Activated naive CD4-positive, alpha-beta T cell treated with anti-CD3 and anti-CD28 coated beads for 36 hours (primary cell): Measurements from ENCODE around the gene RRP36. TPM values are rescaled to one million over a fixed set of nuclear protein-coding genes. Genes with fewer than 3 reads are reported as not detected.

Experiments used
- CTCF ChIA-PET: fragments of 350-600 bp; sonication (Branson Sonifier 250); formaldehyde crosslinking; loops from one replicate; lab custom pipeline; 2021; ENCODE audit warnings: antibody characterized with exemption; lab: Charles Lee
- DNase-seq: peaks from one replicate; pipeline ENCODE4 v3.0.0-alpha.2; 2020
- H3K27ac Mint-ChIP-seq: one replicate; pipeline ENCODE4 v1.8.0; 2021; ENCODE audit warnings: mild to moderate bottlenecking, mixed read lengths
- H3K27me3 Mint-ChIP-seq: one replicate; pipeline ENCODE4 v1.8.0; 2021; ENCODE audit warnings: low read depth, mixed read lengths
- H3K36me3 Mint-ChIP-seq: one replicate; pipeline ENCODE4 v1.8.0; 2021; ENCODE audit warnings: low read depth, mixed read lengths
- H3K4me1 Mint-ChIP-seq: one replicate; pipeline ENCODE4 v1.8.0; 2021; ENCODE audit warnings: low read depth, mixed read lengths
- H3K4me3 Mint-ChIP-seq: one replicate; pipeline ENCODE4 v1.8.0; 2021; ENCODE audit warnings: mild to moderate bottlenecking, moderate library complexity, mixed read lengths
- H3K9me3 Mint-ChIP-seq: one replicate; pipeline ENCODE4 v1.8.0; 2021; ENCODE audit warnings: mixed read lengths
- intact Hi-C: fragments of 100-400 bp; cut with micrococcal nuclease; formaldehyde crosslinking; loops from one replicate; pipeline ENCODE4 v1.15.1; 2023
- total RNA-seq, 2 experiments: library from RNA; stranded (reverse); gene quantifications; one replicate each; pipeline ENCODE4 v1.2.3, GENCODE V29; 2021

Gene RRP36
- total RNA-seq, 2 experiments from 2014 or later = 31.0 to 32.7 TPM

DNA sequence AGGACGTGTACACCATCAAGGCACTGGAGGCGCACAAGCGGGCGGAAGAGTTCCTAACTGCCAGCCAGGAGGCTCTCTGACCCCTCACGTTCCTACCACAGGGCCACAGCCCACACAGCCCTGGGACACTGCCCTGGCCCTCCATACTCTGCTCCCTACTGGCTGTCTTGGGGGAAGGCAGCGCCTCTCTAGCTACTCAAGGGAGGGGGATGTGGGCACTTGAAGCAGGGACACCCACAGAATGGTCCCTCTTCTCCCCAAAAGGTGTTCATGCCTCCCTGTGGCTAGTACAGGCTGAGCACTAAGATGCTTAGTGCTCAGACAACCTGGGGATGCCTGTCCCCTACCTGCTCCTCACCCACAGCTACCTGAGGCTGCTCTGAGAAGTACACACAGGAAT lies 10.2 kb upstream of the RRP36 start:
- Mint-ChIP-seq H3K4me1 (peaks cover 43% of the 10 kb centered on the region), H3K4me3 (no peak overlapping the region), H3K9me3 (no peaks in the 10 kb centered on the region), H3K27ac (peak overlapping the region; percentile 3), H3K36me3 (peaks cover 23% of the 10 kb centered on the region), H3K27me3 (no peaks in the 10 kb centered on the region)
- CTCF ChIA-PET = interaction anchor here (0.9 to 2.3 kb wide), 4 partner anchors 39 to 132 kb away, joined by 3 to 9 read pairs (median 4); no protein-coding TSS in a partner anchor
- DNase-seq = no peak
- intact Hi-C loops = no loop called here

DNA sequence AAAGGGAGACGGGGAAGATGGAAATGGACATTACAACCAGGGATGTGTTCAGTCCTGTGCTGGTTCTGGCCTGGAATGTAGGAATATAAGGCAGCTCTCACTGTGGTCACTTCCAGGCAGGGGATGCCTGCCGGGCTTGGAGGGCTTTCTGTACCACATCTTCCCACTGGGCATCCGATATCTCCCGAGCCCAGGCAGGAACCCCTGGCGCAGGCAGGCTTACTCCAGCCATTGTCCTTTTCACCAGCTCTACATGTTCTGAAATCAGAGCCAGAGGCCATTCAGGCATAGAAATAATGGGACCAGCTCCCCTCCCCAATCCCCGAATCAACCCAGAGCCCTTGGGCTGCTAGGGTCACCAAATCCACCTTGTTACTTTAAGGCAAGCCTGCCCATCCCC lies 9.1 kb upstream of the RRP36 start:
- peaks cover 51% of the 10 kb centered on the region for H3K4me1 Mint-ChIP-seq
- no peak for DNase-seq
- peak overlapping the region; percentile 88 for H3K27ac Mint-ChIP-seq
- intact Hi-C loops = no loop called here
- CTCF ChIA-PET = no interaction called here
- peaks cover 23% of the 10 kb centered on the region for H3K36me3 Mint-ChIP-seq
- no peaks in the 10 kb centered on the region for H3K9me3 Mint-ChIP-seq
- H3K4me3 Mint-ChIP-seq = peak overlapping the region; percentile 95
- H3K27me3 Mint-ChIP-seq = no peaks in the 10 kb centered on the region

DNA sequence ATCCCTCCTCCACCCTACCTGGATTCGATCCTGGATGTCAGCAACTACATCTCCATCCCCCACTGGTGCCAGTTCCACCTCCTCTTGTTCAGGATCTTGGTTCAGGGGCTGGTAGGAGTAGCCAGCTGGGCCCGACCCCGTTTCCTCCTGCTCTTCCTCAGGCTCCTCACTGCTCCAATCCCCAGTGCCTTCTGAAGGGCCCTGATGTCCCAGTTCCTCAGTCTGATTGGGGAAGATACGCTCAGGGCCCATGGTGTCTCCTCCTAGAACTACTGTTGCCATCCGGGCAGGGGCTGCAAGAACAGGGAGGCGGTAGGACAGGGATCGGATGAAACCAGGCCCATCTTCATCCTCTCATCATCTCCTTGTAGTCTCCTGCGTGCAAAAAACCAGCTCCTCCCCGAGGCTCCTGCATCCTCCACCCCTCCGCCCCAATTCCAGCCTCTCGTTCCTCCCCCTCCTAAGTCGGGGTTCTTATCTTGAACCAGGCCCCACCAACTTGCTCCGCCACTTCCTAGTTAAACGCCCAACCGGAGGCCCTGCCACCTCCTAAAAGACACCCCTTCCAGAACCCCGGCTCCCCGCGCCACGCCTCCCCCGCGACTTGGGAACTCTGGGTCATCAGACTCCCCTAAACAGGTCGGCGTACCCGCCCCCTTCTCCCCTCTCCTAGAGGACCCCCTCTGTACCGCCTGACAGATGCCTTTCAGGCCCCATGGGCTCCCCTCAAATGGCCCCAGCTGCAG lies 8.2 kb upstream of the RRP36 start:
- Mint-ChIP-seq H3K4me3 (peak overlapping the region; percentile 95), H3K27ac (peak overlapping the region; percentile 88), H3K9me3 (no peaks in the 10 kb centered on the region), H3K36me3 (peaks cover 22% of the 10 kb centered on the region), H3K27me3 (no peaks in the 10 kb centered on the region), H3K4me1 (peaks cover 53% of the 10 kb centered on the region)
- intact Hi-C loops = loop anchor here (1.0 kb wide), 2 partner anchors 8 to 34 kb away; partner anchors contain the start of genes PEX6 and RRP36
- CTCF ChIA-PET = interaction anchor here (0.9 to 1.5 kb wide), 3 partner anchors 41 to 131 kb away, joined by 3 to 4 read pairs (median 3); partner anchors contain the start of gene CUL7
- no peak for DNase-seq

DNA sequence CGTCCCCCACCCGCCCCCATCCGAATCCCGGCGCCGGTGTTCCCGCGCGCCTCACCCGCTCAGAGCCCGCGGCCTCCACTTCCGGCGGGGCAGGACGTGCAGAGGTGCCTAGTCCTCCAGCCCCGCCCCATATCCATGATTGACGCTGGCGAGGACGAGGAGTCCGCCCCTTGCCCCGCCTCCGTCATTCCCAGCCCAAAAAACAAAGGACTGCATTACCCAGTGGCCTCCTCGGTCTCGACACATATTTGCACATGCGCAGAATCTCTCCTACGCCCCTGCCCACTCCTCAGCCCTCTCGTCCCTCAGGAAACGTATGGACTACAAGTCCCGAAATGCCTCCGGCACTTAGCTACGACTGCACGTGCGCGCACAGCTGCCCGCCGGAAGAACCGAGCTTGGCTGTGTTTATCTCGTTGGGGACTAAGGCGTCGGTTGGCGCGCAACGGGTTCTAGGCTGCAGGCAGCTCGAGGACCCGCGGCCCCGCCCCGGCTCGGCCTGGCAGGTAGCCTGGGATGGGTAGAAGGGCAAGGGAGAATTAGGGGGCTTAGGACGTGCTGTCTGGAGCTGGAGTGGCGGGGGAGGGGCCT lies 7.5 kb upstream of the RRP36 start, which contains the start of the genes KLHDC3 and MEA1:
TSS of gene KLHDC3 (plus strand) at position 407 of the 591 bp plus-strand sequence. CDS start 2,944 bp downstream, outside the sequence.
TSS of gene MEA1 (minus strand) at position 104 of the 591 bp plus-strand sequence. CDS start 133 bp downstream, outside the sequence.
- H3K27me3 Mint-ChIP-seq = no peaks in the 10 kb centered on the region
- intact Hi-C loops = loop anchor here (1.0 to 2.0 kb wide), 10 partner anchors 7 to 451 kb away; partner anchors contain the start of genes CNPY3, CUL7, KLC4 and MRPL2
- CTCF ChIA-PET = interaction anchor here (0.9 to 1.5 kb wide), 3 partner anchors 40 to 130 kb away, joined by 3 to 4 read pairs (median 3); partner anchors contain the start of gene CUL7
- peak; percentile 100 for DNase-seq
- H3K4me3 Mint-ChIP-seq = peak within 1 kb of the TSS; percentile 95
- H3K27ac Mint-ChIP-seq = peak within 1 kb of the TSS; percentile 88
- H3K4me1 Mint-ChIP-seq = peaks cover 53% of the 10 kb centered on the region
- peaks cover 16% of the 10 kb centered on the region for H3K36me3 Mint-ChIP-seq
- H3K9me3 Mint-ChIP-seq = no peaks in the 10 kb centered on the region

DNA sequence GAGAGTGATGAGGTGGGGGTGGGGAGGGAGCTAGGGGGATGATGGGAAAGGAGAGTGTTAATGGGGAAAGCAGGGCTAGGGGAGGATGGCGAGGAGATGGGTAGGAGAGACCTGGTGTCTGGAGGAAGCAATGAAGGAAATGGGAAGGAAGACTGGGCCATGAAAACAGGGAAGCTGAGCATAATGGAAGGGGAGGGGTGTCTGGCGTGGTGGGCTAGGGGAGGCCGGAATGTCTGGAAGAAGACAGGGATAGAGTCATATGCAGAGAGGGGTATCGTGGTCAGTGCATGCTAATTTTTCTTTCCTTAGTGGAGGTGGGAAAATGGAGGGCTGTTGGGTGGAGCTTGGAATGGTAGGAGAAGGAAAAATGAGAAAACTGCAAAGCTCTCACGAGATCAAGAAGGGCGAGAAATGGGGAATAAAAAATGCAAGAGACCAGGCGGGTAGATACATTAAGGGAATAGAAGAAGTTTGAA lies 7.0 kb upstream of the RRP36 start:
- no peak for DNase-seq
- CTCF ChIA-PET = interaction anchor here (0.9 to 1.2 kb wide), 3 partner anchors 40 to 129 kb away, joined by 3 to 4 read pairs (median 3); partner anchors contain the start of gene CUL7
- peaks cover 50% of the 10 kb centered on the region for H3K4me1 Mint-ChIP-seq
- peak overlapping the region; percentile 95 for H3K4me3 Mint-ChIP-seq
- intact Hi-C loops = loop anchor here (1.0 to 2.0 kb wide), 8 partner anchors 30 to 452 kb away; partner anchors contain the start of genes CNPY3, CUL7, KLC4 and MRPL2
- peaks cover 14% of the 10 kb centered on the region for H3K36me3 Mint-ChIP-seq
- no peaks in the 10 kb centered on the region for H3K9me3 Mint-ChIP-seq
- H3K27ac Mint-ChIP-seq = peak overlapping the region; percentile 88
- H3K27me3 Mint-ChIP-seq = no peaks in the 10 kb centered on the region

DNA sequence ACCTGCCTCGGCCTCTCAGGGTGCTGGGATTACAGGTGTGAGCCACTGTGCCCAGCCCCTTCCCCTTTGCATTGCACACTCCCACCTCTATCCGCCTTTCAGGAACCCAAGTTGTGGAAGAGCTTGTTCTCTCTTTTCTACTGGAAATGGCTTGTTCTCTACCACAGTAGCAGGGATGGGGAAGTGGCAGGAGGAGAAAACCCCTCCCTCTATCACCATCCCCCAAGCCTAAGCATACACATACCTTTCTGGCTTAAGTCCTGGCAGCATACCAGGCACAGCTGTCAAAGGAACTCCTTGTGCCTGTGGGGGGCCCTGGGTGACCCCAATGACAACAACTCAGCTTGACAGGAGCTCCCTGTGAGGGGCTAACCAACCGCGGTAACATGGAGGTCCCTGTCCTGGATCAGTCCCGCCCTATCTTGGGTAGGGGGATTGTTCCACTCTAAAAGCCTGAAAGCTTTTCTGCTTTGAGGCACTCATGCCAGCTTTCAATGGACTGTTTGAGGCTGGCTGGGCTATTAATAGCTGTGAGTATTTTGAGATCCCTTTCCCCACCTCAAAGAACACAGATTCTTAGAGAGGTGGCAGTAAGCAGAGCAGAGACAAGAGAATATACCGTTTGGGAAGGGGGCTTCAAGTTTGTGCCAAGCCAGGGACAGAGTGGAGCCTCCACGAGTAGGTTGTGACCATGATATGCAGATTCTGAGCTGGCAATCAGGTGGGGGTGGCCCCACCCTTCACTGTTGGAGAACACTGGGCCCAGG lies 5.1 kb upstream of the RRP36 start:
- CTCF ChIA-PET = interaction anchor here (0.6 to 1.6 kb wide), 3 partner anchors 86 to 128 kb away, joined by 4 to 5 read pairs (median 5); partner anchors contain the start of gene CNPY3
- intact Hi-C loops = no loop called here
- no peak overlapping the region for H3K27ac Mint-ChIP-seq
- H3K4me3 Mint-ChIP-seq = peak overlapping the region; percentile 8
- peaks cover 54% of the 10 kb centered on the region for H3K4me1 Mint-ChIP-seq
- peaks cover 15% of the 10 kb centered on the region for H3K36me3 Mint-ChIP-seq
- H3K27me3 Mint-ChIP-seq = no peaks in the 10 kb centered on the region
- no peaks in the 10 kb centered on the region for H3K9me3 Mint-ChIP-seq
- no peak for DNase-seq

DNA sequence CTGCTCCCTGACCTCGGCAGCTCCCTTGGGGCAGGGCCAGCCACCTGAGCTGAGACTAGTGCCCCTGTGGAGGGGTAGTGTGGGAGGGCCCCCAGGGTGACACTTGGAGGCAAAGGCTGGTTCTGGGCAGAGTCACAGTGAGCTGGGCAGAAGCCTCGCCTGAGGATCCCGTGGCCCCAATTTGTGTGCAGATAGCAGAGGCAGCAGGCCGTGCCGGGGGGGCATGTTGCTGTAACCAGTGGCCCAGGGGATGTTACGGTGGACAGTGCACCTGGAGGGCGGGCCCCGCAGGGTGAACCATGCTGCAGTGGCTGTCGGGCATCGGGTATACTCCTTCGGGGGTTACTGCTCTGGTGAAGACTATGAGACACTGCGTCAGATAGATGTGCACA lies 4.5 kb upstream of the RRP36 start:
- Mint-ChIP-seq H3K27ac (no peak overlapping the region), H3K36me3 (peaks cover 15% of the 10 kb centered on the region), H3K4me3 (no peak overlapping the region), H3K9me3 (no peaks in the 10 kb centered on the region), H3K4me1 (peaks cover 50% of the 10 kb centered on the region), H3K27me3 (no peaks in the 10 kb centered on the region)
- intact Hi-C loops = no loop called here
- CTCF ChIA-PET = interaction anchor here (0.6 to 1.5 kb wide), 2 partner anchors 87 to 125 kb away, joined by 4 to 5 read pairs; partner anchors contain the start of gene CNPY3
- DNase-seq = no peak

DNA sequence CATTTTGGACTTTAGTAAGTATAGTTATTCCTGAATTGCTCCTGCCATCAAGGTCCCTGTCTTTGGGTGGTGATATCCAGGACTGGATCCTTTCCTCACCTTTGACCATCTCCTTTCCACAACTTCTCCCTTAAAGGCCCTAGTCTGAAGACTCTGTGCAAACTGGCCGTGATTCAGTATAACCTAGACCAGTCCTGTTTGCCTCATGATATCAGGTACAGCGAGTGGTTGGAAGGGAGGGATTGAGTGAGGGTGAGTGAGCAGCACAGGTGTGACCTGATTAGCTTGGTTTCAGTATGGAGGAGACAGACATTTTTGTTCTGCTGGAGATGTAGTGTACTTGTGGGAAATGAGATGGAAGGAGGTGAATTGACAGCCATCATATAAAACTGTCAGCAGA lies 2.3 kb upstream of the RRP36 start:
- Mint-ChIP-seq H3K4me3 (no peak overlapping the region), H3K4me1 (peaks cover 47% of the 10 kb centered on the region), H3K27me3 (no peaks in the 10 kb centered on the region), H3K36me3 (peaks cover 7% of the 10 kb centered on the region), H3K9me3 (no peaks in the 10 kb centered on the region), H3K27ac (no peak overlapping the region)
- no peak for DNase-seq
- CTCF ChIA-PET = interaction anchor here (1.0 kb wide), 1 partner anchor 125 kb away, joined by 3 read pairs; no protein-coding TSS in a partner anchor
- intact Hi-C loops = no loop called here

DNA sequence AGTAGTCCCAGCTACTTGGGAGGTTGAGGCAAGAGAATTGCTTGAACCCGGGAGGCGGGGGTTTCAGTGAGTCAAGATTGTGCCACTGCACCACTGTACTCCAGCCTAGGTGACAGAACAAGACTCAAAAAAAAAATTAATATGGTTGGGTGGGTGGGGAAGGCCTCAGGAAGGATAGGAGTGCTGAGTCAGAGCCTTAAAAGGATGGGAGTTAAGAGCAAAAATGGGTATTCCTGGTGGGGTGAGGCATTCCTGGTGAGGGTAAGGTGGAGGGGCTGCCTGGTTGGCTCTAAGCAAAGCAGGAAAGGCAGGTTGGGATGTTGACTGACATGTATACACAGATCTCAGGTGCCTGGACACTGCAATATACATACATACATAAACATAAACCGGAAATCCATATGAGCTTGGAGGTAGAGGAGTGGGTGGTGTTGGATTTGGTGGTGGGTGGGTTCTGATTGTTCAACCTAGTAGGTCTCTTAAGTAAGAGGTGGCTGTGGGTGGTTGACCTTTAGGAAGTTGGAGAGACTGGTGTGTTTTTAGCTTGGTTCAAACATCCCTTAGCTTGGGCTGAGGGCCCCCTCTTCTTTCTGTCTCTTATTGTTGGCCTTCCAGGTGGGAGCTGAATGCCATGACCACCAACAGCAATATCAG lies 1.2 kb upstream of the RRP36 start:
- CTCF ChIA-PET = interaction anchor here (1.2 to 2.8 kb wide), 3 partner anchors 41 to 123 kb away, joined by 3 to 15 read pairs (median 4); partner anchors contain the start of gene PEX6
- Mint-ChIP-seq H3K9me3 (no peaks in the 10 kb centered on the region), H3K27ac (peak overlapping the region; percentile 61), H3K27me3 (no peaks in the 10 kb centered on the region), H3K36me3 (peaks cover 13% of the 10 kb centered on the region), H3K4me1 (peaks cover 45% of the 10 kb centered on the region), H3K4me3 (peak overlapping the region; percentile 36)
- intact Hi-C loops = loop anchor here (2.0 kb wide), 1 partner anchor 119 kb away; no protein-coding TSS in a partner anchor
- no peak for DNase-seq

DNA sequence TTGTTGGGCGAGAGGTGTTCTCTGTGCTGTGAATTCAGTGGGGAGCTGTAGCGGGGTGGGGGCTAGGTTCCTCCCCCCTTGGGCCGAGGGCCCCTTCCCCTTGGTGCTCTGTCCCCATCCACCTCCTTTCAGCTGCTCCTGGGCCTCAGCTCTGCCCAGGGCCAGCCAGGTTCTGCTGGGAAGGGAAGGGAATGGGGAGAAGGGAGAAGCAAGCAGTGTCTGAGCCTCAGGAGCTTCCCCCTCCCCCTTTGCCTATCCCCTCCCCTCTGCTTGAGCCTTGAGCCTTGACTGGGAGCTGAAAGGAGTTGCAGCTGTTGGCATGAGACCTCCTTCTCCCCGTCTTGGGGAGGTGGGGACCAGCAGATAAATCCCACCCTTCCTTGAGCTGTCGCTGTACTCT lies 576 bp upstream of the RRP36 start:
- Mint-ChIP-seq H3K36me3 (peaks cover 16% of the 10 kb centered on the region), H3K9me3 (no peaks in the 10 kb centered on the region), H3K27ac (peak overlapping the region; percentile 75), H3K27me3 (no peaks in the 10 kb centered on the region), H3K4me3 (peak overlapping the region; percentile 75), H3K4me1 (peaks cover 42% of the 10 kb centered on the region)
- CTCF ChIA-PET = interaction anchor here (1.2 to 2.8 kb wide), 3 partner anchors 41 to 122 kb away, joined by 3 to 15 read pairs (median 4); partner anchors contain the start of gene PEX6
- no peak for DNase-seq
- intact Hi-C loops = loop anchor here (1.0 to 2.0 kb wide), 3 partner anchors 8 to 120 kb away; partner anchors contain the start of genes MEA1 and PEX6

DNA sequence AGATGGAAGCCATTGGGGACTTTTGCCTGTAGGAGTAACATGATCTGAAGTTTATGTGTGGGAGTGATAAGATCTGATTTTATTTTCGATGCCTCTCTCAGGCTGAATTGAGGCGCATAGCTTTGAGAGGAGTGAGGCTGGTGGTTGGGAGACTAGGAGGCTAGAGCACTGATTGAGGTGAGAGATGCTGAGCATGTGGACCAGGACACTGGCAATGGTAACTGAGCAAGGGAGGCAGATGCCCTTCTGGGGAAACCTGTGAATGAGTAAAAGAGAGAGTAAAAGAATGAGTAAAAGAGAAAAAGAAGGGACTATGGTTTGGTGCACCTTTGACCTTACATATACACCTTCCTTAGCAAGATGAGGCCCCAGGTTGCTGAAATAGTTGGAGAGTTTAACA lies 3.0 kb downstream of the RRP36 start:
- H3K27ac Mint-ChIP-seq = peak overlapping the region; percentile 65
- no peak overlapping the region for H3K4me3 Mint-ChIP-seq
- intact Hi-C loops = no loop called here
- peaks cover 29% of the 10 kb centered on the region for H3K4me1 Mint-ChIP-seq
- CTCF ChIA-PET = interaction anchor here (0.7 to 1.2 kb wide), 2 partner anchors 67 to 119 kb away, joined by 3 to 5 read pairs; no protein-coding TSS in a partner anchor
- H3K36me3 Mint-ChIP-seq = peaks cover 29% of the 10 kb centered on the region
- no peak for DNase-seq
- no peaks in the 10 kb centered on the region for H3K27me3 Mint-ChIP-seq
- H3K9me3 Mint-ChIP-seq = no peaks in the 10 kb centered on the region
